UCSD-AML1 (cell line): ENCODE measurements around the gene PDE6B.
"Not testable (repeated sequence)": the region's sequence is repeated elsewhere in the genome, so short reads cannot be mapped to it uniquely, and the experiment has no call there.

Source experiments
- DNase-seq: peaks from one replicate; lab custom pipeline; 2025; ENCODE audit not compliant: unreplicated experiment; lab: John Stamatoyannopoulos, UW

PDE6B gene

DNA sequence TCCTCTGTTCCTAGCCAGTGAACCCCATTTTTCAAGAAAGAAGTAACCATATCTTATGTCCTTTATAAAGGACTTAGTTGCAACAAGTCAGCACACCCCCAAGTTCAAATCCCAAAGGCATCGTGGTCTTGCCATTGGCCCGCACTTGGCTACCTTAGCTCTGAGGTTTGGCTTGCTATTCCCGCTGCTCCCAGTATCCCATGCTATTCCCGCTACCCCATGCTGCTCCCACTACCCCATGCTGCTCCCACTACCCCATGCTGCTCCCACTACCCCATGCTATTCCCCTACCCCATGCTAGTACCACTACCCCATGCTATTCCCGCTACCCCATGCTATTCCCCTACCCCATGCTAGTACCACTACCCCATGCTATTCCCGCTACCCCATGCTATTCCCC is 42.8 kb downstream of the PDE6B start:
- DNase-seq, result not testable (repeated sequence)

GRCh38 chr4:669806-670559 is 44.6 kb downstream of the PDE6B start:
- not testable (repeated sequence) for DNase-seq

DNA sequence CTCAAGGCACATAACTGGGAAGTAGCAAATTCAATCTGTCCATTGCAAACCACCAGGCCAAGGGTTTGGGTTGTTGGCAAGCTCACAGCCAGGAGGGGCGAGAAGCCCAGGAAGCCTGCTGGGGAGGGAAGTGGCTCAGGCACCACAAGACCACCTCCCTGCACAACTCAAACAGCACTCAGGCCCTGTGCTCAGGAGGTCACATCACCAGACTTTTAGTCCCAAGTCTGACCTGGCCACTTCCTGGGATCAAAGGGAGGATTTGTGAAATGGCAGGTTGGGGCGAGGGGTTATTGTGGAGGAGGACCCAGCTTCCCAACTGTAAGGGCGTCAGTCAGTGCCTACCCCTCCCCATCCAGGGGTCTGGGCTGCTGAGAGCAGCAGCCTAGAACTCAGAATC is 46.4 kb downstream of the PDE6B start:
- no peak for DNase-seq

- DNase-seq, result peak; percentile 29
These were observed 48.1 kb downstream of the PDE6B start for GRCh38 chr4:673349-674091.

DNA sequence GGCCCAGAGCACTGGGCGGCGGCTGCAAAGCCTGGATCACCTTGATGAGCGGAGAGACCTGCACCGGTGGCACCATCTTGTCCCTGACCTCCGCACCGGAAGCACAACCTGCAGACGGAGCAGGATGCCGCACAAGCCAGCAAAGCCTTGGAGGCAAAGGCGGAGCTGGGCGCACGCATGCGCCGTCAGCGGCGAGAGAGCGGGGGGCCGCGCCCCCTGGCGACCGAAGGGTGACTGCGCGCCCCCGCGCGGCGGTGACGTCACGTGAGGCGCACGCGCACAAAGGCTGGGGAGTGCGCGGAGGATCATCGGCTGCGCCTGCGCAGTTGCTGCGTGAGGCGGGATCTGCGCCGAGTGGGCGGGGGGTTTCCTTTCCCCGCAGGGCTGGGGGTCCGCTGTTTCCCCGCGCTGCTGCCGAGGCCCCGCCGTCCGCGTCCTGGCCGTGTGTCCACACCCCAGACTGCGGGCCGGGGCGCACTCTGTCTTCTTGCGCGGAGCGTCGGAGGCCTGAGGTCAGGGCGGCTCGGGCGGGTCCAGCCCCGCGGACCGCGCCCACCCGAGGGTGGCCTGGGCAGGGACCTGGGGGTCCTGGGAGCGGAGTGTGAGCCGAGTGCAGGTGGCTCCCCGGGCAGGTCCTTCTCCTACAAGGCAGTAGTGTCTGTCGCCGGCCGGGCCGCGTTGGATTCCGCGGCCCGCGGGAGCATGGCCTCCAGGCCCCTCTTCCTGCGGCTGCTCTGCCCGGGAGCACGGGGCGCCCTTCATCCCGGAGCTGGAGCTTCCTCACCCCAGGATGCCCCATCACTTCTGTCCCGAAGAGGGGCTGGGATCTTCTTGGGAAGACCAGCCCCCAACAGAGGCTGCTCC is 49.0 kb downstream of the PDE6B start, which contains the start of the genes ATP5ME and MYL5:
Gene ATP5ME, minus strand, starts transcription at position 105 of the 864 bp plus-strand sequence. Its CDS starts 29 bp downstream, at position 76.
Gene MYL5, plus strand, starts transcription at position 371 of the 864 bp plus-strand sequence. CDS start 3,485 bp downstream, outside the sequence.
- peak; percentile 98 for DNase-seq

GRCh38 chr4:675036-675882 is 49.9 kb downstream of the PDE6B start:
- DNase-seq, result no peak

DNA sequence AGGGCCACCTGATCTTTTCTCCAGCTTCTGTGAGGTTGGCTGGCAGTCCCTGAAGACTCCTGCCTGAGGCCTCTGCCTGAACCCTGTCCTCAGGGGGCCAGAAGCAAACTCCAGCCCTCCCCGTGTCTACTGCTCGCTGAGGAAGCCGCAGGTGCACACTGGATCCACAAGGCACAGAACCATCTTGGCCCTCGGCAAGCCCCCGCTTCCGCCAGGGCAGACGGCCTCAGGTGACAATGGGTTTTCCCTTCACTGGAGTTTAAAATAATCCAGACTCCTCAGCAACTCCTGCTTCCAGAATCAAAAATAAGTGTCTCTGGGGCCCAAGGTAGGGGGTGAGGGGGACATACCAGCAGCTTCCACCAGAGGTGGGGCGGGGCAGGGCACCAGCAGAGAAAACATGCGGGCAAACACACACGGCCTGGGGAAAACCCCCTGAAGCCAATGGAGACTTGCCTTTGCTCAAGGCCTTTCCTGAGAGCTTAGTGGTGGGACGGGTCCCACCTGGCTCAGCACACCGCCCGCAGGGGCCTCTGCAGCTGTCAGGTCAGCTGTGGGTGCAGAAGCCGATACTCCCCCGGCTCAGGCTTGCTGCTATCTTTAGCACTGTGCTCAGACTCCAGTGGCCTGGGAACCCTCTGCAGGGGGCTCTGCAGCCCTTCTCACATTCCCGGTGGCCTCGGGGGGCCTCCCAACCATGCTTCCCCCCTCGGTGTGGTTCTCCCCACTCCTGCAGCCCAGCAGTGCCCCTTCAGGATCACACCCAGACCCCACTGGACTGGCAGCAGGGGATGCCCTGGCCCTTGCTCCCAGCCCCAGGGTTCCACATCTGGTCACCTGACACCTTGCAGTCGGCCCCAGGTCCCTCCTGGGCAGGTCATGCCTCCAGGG is 50.9 kb downstream of the PDE6B start:
- no peak for DNase-seq

DNA sequence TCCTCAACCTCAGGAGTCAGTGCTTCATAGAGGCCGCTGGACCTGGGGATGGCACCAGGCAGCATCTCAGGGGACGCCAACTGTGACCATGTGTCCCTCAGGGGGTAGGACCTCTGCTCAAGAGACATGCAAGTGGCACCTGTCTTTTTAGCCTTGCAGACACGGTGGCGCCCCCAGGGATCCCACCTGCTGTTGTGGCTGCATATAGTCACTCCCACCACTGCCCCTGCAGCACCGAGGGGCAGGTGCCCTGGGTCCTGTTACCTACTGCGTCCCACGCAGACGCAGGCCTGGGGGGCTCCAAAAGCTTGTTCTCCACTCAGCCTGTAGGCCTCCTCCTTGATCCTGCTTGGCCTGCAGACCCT is 51.5 kb downstream of the PDE6B start:
- DNase-seq, result no peak

- no peak for DNase-seq
These were observed 52.3 kb downstream of the PDE6B start for GRCh38 chr4:677431-678293.

DNA sequence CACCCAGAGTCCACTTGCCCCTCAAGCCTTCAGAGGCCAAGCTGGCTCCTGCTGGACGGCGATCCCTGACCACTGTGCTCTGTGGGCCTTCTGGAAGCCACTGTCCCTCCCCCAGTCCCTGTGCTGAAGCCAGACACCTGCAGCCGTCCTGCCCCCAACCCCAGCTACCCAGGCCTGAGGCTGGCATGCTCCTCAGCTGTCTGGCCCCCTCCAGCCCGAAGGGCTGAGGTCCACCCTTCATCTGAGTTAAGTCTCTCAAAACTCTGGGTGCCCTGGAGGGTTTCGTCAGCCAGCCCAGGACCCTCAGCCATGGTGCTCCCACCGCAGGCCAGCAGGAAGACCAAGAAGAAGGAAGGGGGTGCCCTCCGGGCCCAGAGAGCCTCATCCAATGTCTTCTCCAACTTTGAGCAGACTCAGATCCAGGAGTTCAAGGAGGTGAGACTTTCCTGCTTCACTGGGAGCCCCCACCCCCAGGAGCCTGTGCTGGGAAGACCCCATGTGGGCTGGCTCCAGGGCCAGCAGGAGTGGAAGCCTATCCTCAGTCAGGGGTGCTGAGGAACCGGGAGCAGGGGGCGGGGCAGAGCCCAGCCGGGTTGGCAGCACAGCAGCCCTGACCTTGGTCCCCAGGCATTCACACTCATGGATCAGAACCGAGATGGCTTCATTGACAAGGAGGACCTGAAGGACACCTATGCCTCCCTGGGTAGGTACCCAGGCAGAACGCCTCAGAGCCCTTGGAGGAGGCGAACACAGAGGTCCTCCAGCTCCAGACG is 53.1 kb downstream of the PDE6B start:
- DNase-seq, result no peak

- no peak for DNase-seq
These were observed 53.7 kb downstream of the PDE6B start for GRCh38 chr4:679104-679481.

- no peak for DNase-seq
These were observed 54.3 kb downstream of the PDE6B start for GRCh38 chr4:679629-680028.

DNA sequence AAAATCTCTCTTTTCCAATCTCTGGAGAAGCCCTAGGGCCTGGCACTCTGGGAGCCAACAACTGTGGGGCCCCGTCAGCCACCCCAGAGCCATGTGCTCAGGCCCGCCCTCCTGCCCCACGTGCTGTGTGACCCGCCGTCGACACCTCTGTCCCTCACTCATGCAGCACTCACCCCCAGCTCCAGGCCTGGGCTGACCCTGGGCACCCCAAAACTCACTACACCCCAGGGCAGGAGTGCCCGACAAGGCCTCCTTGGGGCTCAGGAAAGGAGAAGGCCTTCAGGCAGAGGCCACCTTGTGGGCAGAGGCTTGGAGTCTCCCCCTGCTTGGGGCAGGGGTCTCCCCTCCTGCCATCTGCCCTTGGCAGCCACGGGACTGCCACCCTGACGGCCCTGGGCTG is 54.7 kb downstream of the PDE6B start:
- DNase-seq, result no peak

DNA sequence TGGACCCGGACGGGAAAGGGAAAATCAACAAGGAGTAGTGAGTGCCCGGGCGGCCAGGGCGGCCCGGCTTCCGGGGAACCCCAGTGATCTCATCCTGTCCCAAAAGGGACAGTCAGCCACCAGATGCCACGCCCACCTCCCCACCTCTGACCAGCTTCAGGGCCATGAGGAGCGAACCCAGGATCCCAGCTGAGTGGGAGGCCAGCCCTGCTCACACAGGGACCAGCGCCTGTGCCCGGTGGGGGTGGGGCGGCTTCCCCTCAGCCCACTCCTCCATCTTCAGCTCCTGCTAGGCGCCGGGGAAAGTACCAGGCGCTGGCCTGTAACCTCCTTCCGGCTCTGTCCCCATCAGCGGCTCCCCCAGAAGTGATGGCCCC is 55.2 kb downstream of the PDE6B start:
- DNase-seq, result no peak

DNA sequence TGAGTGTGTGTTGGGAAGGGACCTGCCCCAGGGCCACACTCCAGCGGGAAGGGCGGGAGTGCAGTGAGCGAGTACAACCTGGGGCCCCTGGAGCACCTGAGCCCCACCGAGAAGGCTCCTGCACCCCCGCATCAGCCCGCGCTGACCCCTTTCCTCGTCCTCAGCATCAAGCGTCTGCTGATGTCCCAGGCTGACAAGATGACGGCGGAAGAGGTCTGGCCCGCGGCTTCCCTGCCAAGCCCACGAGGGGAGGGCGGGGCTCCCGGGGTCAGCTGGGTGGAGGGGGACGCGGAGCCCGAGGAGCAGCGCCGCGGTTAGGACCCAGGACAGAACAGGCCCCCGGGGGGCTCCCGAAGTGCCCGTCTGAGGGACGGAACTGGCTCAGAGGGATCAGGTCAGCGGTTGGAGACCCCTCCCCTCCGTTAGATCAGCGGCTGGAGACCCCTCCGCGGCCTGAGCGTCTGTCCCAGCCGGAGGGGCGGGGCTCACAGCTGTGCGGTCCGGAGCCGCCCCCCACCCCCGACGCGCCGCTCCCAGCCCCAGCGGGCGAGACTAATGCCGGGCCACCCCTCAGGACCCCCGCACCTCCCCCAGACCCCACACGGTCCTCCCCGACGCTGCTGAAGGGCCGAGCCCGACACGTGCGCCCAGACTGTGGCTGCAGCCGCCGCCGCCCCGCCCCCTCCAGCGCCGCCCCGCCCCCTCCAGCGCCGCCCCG is 55.7 kb downstream of the PDE6B start:
- no peak for DNase-seq

DNA sequence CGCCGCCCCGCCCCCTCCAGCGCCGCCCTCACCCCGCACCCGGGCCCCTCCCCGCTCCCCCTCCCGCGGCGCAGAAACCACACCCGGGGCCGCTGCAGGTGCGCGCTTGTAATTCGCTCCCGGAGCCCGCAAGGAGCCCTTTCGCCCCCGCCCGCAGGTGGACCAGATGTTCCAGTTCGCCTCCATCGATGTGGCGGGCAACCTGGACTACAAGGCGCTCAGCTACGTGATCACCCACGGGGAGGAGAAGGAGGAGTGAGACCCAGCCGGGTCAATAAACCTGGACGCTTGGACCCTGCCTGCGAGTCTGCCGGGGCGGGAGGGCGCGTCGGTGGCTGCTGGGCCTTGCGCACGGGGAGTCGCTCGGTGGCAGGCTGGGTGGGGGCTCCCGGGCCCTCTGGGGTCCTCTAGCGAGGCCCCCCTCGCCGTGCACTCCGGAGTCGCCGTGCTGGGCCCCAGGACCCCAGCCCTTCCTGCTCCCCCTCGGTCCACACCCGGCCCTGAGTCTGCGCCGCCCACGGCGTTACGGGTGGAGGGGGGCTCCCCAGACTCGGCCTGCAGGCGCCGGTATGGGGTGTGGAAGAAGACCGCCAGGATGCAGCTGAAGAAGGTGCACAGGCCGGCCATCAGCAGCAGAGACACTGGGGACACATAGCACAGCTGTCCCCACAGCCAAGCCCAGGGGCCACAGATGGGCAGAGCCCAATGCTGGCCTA is 56.5 kb downstream of the PDE6B start:
- no peak for DNase-seq
